B cell (primary cell): ENCODE results near the gene GRAMD2A. TPM values are rescaled to one million over a fixed set of nuclear protein-coding genes. Genes with fewer than 3 reads are reported as not detected.

Experiments used
- ATAC-seq: fragments of 200-7000 bp; cut with Tn5 transposase; one replicate; pipeline ENCODE4 v1.10.0; 2021; ENCODE audit warnings: low read depth, mild to moderate bottlenecking, moderate number of reproducible peaks, moderate library complexity
- CTCF ChIA-PET: fragments of 350-600 bp; sonication (Branson Sonifier 250); formaldehyde crosslinking; loops from one replicate; lab custom pipeline; 2021; ENCODE audit warnings: antibody characterized with exemption, inconsistent platforms; lab: Charles Lee
- POLR2A ChIA-PET: fragments of 350-600 bp; sonication (Branson Sonifier 250); formaldehyde crosslinking; loops from one replicate; lab custom pipeline; 2021; ENCODE audit warnings: antibody characterized with exemption; lab: Charles Lee
- DNase-seq: peaks from one replicate; pipeline ENCODE4 v3.0.0; 2013
- H2AFZ ChIP-seq: 2 replicates; pipeline ENCODE4 v1.6.1; 2012; ENCODE audit warnings: mild to moderate bottlenecking, low read depth, low read length; ENCODE audit not compliant: insufficient read depth, poor library complexity, severe bottlenecking
- H3K27ac ChIP-seq, 2 donors: 1 replicate in 1 of 2; 2 replicates in 1 of 2; pipeline ENCODE4 v1.5.1; 2012 to 2013; ENCODE audit warnings: low read length in 2 of 2, mild to moderate bottlenecking in 2 of 2, moderate library complexity in 1 of 2
- H3K27me3 ChIP-seq, 4 experiments: fragments of 200-600 bp in 1 of 4; sonication (generic) in 1 of 4; replicated peaks in 1 of 4; 1 replicate in 2 of 4; 2 replicates in 2 of 4; pipeline versions ENCODE4 v1.6.1 to v1.7.0; 2013 to 2016; ENCODE audit warnings: low read length in 3 of 4, mild to moderate bottlenecking in 2 of 4, mixed read lengths in 1 of 4, moderate library complexity in 1 of 4; ENCODE audit not compliant: insufficient read depth in 4 of 4, control insufficient read depth in 3 of 4; ENCODE audit errors: control extremely low read depth in 1 of 4
- H3K36me3 ChIP-seq, 2 experiments: replicated peaks in 1 of 2; 1 replicate in 1 of 2; 2 replicates in 1 of 2; pipeline versions ENCODE4 v1.6.1 to v1.7.1; 2013; ENCODE audit warnings: low read length in 1 of 2; ENCODE audit not compliant: insufficient read depth in 2 of 2, control insufficient read depth in 1 of 2; ENCODE audit errors: control extremely low read depth in 1 of 2, extremely low read depth in 1 of 2
- H3K4me1 ChIP-seq, 2 donors: fragments of 200-600 bp in 1 of 2; sonication (generic) in 1 of 2; 1 replicate in 1 of 2; 2 replicates in 1 of 2; pipeline versions ENCODE4 v1.5.1 to v1.6.1; 2013 to 2017; ENCODE audit warnings: low read length in 2 of 2; ENCODE audit not compliant: control insufficient read depth in 2 of 2, insufficient read depth in 2 of 2
- H3K4me2 ChIP-seq: replicated peaks from 2 replicates; pipeline ENCODE3; 2012; ENCODE audit warnings: mild to moderate bottlenecking, low read depth, low read length; ENCODE audit not compliant: poor library complexity, severe bottlenecking
- H3K4me3 ChIP-seq, 5 experiments: fragments of 200-600 bp in 1 of 5; sonication (generic) in 1 of 5; 1 replicate in 3 of 5; 2 replicates in 2 of 5; pipeline versions ENCODE4 v1.5.1 to v1.7.0; 2011 to 2016; ENCODE audit warnings: low read length in 4 of 5, mild to moderate bottlenecking in 4 of 5, low read depth in 2 of 5, control low read depth in 1 of 5, moderate library complexity in 1 of 5; ENCODE audit not compliant: insufficient read depth in 1 of 5; ENCODE audit errors: control extremely low read depth in 1 of 5, extremely low read depth in 1 of 5
- H3K79me2 ChIP-seq: fragments of 200-600 bp; sonication (generic); one replicate; pipeline ENCODE4 v1.6.0; 2016; ENCODE audit warnings: low read length; ENCODE audit not compliant: control insufficient read depth, insufficient read depth
- H3K9ac ChIP-seq: fragments of 200-600 bp; sonication (generic); 2 replicates; pipeline ENCODE4 v1.6.1; 2017; ENCODE audit warnings: mild to moderate bottlenecking, low read length, moderate library complexity
- H3K9me3 ChIP-seq, 3 donors: one replicate each; pipeline versions ENCODE4 v1.6.1 to v1.7.1; 2013; ENCODE audit warnings: low read length in 2 of 3; ENCODE audit not compliant: control insufficient read depth in 2 of 3, insufficient read depth in 1 of 3; ENCODE audit errors: control extremely low read depth in 1 of 3
- H4K20me1 ChIP-seq: 2 replicates; pipeline ENCODE4 v1.6.0; 2012; ENCODE audit warnings: mild to moderate bottlenecking, low read length; ENCODE audit not compliant: insufficient read depth, control insufficient read depth, poor library complexity, severe bottlenecking
- H3K27ac Mint-ChIP-seq: one replicate; pipeline ENCODE4 v1.8.0; 2021; ENCODE audit warnings: mixed read lengths
- H3K27me3 Mint-ChIP-seq: one replicate; pipeline ENCODE4 v1.8.0; 2021; ENCODE audit warnings: mixed read lengths
- H3K4me1 Mint-ChIP-seq: one replicate; pipeline ENCODE4 v1.8.0; 2021; ENCODE audit warnings: mixed read lengths
- H3K4me3 Mint-ChIP-seq: one replicate; pipeline ENCODE4 v1.8.0; 2021; ENCODE audit warnings: mixed read lengths
- H3K9me3 Mint-ChIP-seq: one replicate; pipeline ENCODE4 v1.8.0; 2022; ENCODE audit warnings: mixed read lengths; ENCODE audit not compliant: insufficient read depth
- CTCF ChIP-seq: fragments of 200-600 bp; IDR thresholded peaks from one replicate; pipeline ENCODE4 v1.8.0; 2022; ENCODE audit warnings: antibody characterized with exemption, mild to moderate bottlenecking
- EZH2 ChIP-seq: IDR thresholded peaks from 2 replicates; pipeline ENCODE4 v1.6.1; 2012; ENCODE audit warnings: borderline replicate concordance, low read depth, mild to moderate bottlenecking, moderate library complexity, low read length; ENCODE audit not compliant: insufficient read depth, poor library complexity, severe bottlenecking
- WGBS: methylation state at CpG from one replicate; pipeline ENCODE4 v1.1.5; 2013; ENCODE audit warnings: missing lambda C conversion rate; ENCODE audit not compliant: insufficient coverage; 5-methylcytosine and 5-hydroxymethylcytosine counted together
- intact Hi-C: fragments of 100-400 bp; cut with micrococcal nuclease; formaldehyde crosslinking; loops from one replicate; pipeline ENCODE4 v1.10.0; 2022
- polyA plus RNA-seq: library from polyadenylated mRNA; depleted of rRNA; stranded (reverse); fragments of >200 nt; gene quantifications from 2 replicates; pipeline ENCODE4 v1.2.3, GENCODE V29; 2012
- total RNA-seq, 2 donors: library from RNA; stranded (reverse); fragments of 120-200 nt in 1 of 2; gene quantifications; 1 replicate in 1 of 2; 2 replicates in 1 of 2; pipeline versions ENCODE4 v1.2.3 to v1.2.4, GENCODE V29; 2013 to 2022

Gene GRAMD2A
- total and polyA plus RNA-seq, 2 donors (not counting 1 experiment from before 2014, with no cell fraction given) = not detected

GRCh38 chr15:72235298-72235697, 37.7 kb upstream of the GRAMD2A start:
- no peak for ATAC-seq
- Mint-ChIP-seq H3K4me1 (peaks cover 10% of the 10 kb centered on the region), H3K9me3 (no peaks in the 10 kb centered on the region), H3K27ac (no peak overlapping the region), H3K27me3 (no peaks in the 10 kb centered on the region), H3K4me3 (no peak overlapping the region)
- H3K79me2 ChIP-seq = peaks cover 4% of the 10 kb centered on the region
- no peaks in the 10 kb centered on the region for H3K36me3 ChIP-seq
- TF ChIP-seq CTCF (no peak), EZH2 (no peak)
- DNase-seq = no peak
- CTCF ChIA-PET = no interaction called here
- WGBS = 94% methylated on average over 4 of the region's 4 CpGs
- POLR2A ChIA-PET = no interaction called here
- H2AFZ ChIP-seq = no peak overlapping the region
- H3K9me3 ChIP-seq = no peaks in the 10 kb centered on the region
- H3K4me3 ChIP-seq = no peak overlapping the region
- H3K27ac ChIP-seq = no peak overlapping the region
- H3K4me2 ChIP-seq = no peak overlapping the region
- H3K27me3 ChIP-seq = no peaks in the 10 kb centered on the region
- intact Hi-C loops = no loop called here
- no peak overlapping the region for H3K9ac ChIP-seq
- peaks cover 7 to 9% of the 10 kb centered on the region in 2 donors for H3K4me1 ChIP-seq
- H4K20me1 ChIP-seq = peaks cover 8% of the 10 kb centered on the region

- Histone ChIP-seq H3K79me2 (peaks cover 5% of the 10 kb centered on the region), H3K4me2 (no peak overlapping the region), H3K27ac (no peak overlapping the region), H2AFZ (no peak overlapping the region), H3K9me3 (no peaks in the 10 kb centered on the region), H3K9ac (no peak overlapping the region), H3K27me3 (no peaks in the 10 kb centered on the region), H3K4me1 (peaks cover 16 to 20% of the 10 kb centered on the region in 2 donors), H3K36me3 (no peaks in the 10 kb centered on the region), H3K4me3 (no peak overlapping the region), H4K20me1 (peaks cover 13% of the 10 kb centered on the region)
- Mint-ChIP-seq H3K4me1 (peaks cover 18% of the 10 kb centered on the region), H3K4me3 (no peak overlapping the region), H3K9me3 (no peaks in the 10 kb centered on the region), H3K27me3 (no peaks in the 10 kb centered on the region), H3K27ac (no peak overlapping the region)
- TF ChIP-seq EZH2 = no peak
- ChIA-PET POLR2A (no interaction called here), CTCF (interaction anchor here (0.7 kb wide), 1 partner anchor 12 kb away, joined by 3 read pairs; no protein-coding TSS in a partner anchor)
- 100% methylated on average over 5 of the region's 6 CpGs for WGBS
- ATAC-seq (no peak), DNase-seq (no peak)
- intact Hi-C loops = no loop called here
Observed at GRCh38 chr15:72233769-72234168, 36.2 kb upstream of the GRAMD2A start.
